GM13977 (cell line): Measurements from ENCODE around the gene C11orf21.

Source experiments
- DNase-seq: peaks from one replicate; pipeline ENCODE4 v3.0.0; 2012; ENCODE audit warnings: low spot score
- CTCF ChIP-seq: IDR thresholded peaks from 2 replicates; pipeline ENCODE4 v1.5.1; 2012; ENCODE audit warnings: mild to moderate bottlenecking, control low read depth; ENCODE audit not compliant: insufficient read depth; ENCODE audit errors: extremely low read depth, missing control alignments
- in situ Hi-C: fragments of 300-500 bp; cut with MboI; formaldehyde crosslinking; loops from one replicate; pipeline ENCODE4 v1.12.0; 2022; ENCODE audit warnings: low sequenced_read_pairs, low pct_unique_long_range_greater_than_20kb, mixed read lengths, inconsistent platforms; ENCODE audit not compliant: unreplicated experiment

Gene C11orf21

GRCh38 chr11:2259466-2259830, 42.3 kb downstream of the C11orf21 start:
- in situ Hi-C loops, result no loop called here
- no peak for TF ChIP-seq CTCF
- DNase-seq, result no peak

GRCh38 chr11:2258501-2259465, 42.9 kb downstream of the C11orf21 start:
- no peak for TF ChIP-seq CTCF
- DNase-seq, result no peak
- in situ Hi-C loops, result no loop called here

- in situ Hi-C loops, result no loop called here
- TF ChIP-seq CTCF, result no peak
- DNase-seq, result no peak
Measured at GRCh38 chr11:2256951-2257700, 44.6 kb downstream of the C11orf21 start.

- no peak for TF ChIP-seq CTCF
- in situ Hi-C loops, result no loop called here
- no peak for DNase-seq
Measured at GRCh38 chr11:2256293-2256913, 45.3 kb downstream of the C11orf21 start.

- in situ Hi-C loops, result no loop called here
- DNase-seq, result no peak
- TF ChIP-seq CTCF, result no peak
Measured at GRCh38 chr11:2252018-2252417, 49.7 kb downstream of the C11orf21 start.

GRCh38 chr11:2251138-2251537, 50.6 kb downstream of the C11orf21 start:
- DNase-seq, result no peak
- no peak for TF ChIP-seq CTCF
- in situ Hi-C loops, result no loop called here
